Body of pancreas (tissue), 4 donors: Measurements from ENCODE around the gene ITPRIPL2.

Source experiments
- CTCF ChIP-seq, 7 experiments: fragments of 450-650 bp in 4 of 7; fragments of 200-600 bp in 3 of 7; sonication (generic) in 3 of 7; IDR thresholded peaks; one replicate each; pipeline ENCODE4 v1.5.1; 2016 to 2019; ENCODE audit warnings: antibody characterized with exemption in 7 of 7
- POLR2A ChIP-seq, 3 donors: fragments of 450-650 bp; IDR thresholded peaks; one replicate each; pipeline ENCODE4 v1.6.1; 2016; ENCODE audit warnings: antibody characterized with exemption in 3 of 3, mild to moderate bottlenecking in 2 of 3

GRCh38 chr16:19086322-19087199, 27.2 kb upstream of the ITPRIPL2 start:
- TF ChIP-seq POLR2A (IDR thresholded peaks at IDR 0.05) (peak in 1 of 3 donors; percentile 27), CTCF (IDR thresholded peaks at IDR 0.05) (peak; percentile 93 to 100 (median 98))
